ENCODE results near the gene ADGRF4.

- TF ChIP-seq CTCF (IDR thresholded peaks at IDR 0.05; ENCODE audit: low read length) (no peak), EZH2 (optimal IDR thresholded peaks at IDR 0.05; ENCODE audit: low read depth, low read length) (no peak)
These were observed 1.7 kb downstream of the ADGRF4 start for GRCh38 chr6:47700053-47700452.
